GM21515 (cell line): Measurements from ENCODE around the gene CASKIN1.

Experiments
- ATAC-seq: cut with Tn5 transposase; IDR thresholded peaks from one replicate; pipeline ENCODE4 v1.9.1; 2021; ENCODE audit not compliant: unreplicated experiment

The CASKIN1 gene

DNA sequence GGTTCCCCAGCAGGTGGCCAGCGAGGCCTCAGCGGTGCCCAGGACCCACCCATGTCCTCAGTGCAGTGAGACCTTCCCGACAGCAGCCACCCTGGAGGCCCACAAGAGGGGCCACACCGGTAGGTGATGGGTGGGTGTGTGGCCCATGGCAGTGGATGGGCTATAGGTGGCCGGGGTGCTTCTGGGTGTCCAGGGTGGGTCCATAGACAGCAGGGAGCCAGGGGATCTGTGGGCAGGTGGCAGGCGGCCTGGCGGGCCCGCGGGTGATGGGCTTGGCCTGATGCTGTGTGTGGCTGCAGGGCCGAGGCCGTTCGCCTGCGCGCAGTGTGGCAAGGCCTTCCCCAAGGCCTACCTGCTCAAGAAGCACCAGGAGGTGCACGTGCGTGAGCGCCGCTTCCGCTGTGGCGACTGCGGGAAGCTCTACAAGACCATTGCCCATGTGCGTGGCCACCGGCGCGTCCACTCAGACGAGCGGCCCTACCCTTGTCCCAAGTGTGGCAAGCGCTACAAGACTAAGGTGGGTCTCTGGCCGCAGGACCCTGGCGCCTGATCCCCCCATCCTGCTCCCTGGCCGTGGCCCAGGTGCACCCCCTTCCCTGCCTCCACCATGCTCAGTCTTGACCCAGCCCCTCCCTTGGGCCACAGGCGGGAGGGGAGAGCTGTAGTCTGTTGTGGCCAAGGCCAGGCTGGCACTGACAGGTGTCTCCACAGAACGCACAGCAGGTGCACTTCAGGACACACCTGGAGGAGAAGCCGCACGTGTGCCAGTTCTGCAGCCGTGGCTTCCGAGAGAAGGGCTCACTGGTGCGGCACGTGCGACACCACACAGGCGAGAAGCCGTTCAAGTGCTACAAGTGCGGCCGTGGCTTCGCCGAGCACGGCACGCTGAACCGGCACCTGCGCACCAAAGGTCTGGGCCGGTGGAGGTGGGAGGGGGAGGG is 37.7 kb upstream of the CASKIN1 start:
- ATAC-seq = no peak

DNA sequence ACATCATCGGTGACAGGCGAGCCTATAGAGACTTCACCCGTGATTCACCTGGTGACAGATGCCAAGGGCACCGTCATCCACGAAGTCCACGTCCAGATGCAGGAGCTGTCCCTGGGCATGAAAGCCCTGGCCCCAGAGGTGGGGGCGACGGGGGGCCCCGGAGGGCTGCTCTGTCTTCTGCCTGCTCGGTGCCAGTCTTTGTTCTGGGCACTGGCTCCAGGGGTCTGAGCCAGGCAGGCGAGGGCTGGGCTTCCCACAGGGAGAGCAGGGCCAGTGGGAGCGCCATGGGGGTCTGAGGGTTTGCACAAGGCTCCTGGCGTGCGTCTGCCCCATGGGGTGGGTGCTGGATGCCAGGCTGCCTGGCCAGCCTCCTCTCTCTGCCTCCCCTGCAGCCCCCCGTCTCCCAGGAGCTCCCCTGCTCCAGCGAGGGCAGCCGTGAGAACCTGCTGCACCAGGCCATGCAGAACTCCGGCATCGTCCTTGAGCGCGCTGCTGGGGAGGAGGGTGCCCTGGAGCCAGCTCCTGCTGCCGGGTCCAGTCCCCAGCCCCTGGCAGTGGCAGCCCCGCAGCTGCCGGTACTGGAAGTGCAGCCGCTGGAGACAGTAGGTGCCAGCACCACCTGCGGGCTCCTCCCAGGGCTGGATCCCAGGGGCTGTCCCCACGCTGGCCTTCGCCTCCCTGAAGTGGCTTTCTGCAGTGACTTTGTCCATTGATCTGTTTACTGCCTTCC is 36.8 kb upstream of the CASKIN1 start:
- no peak for ATAC-seq

GRCh38 chr16:2232094-2232990 is 35.9 kb upstream of the CASKIN1 start:
- no peak for ATAC-seq

GRCh38 chr16:2231016-2231931 is 34.9 kb upstream of the CASKIN1 start:
- no peak for ATAC-seq

GRCh38 chr16:2230376-2230775 is 34.0 kb upstream of the CASKIN1 start:
- ATAC-seq = no peak

GRCh38 chr16:2229632-2230250 is 33.3 kb upstream of the CASKIN1 start:
- no peak for ATAC-seq

DNA sequence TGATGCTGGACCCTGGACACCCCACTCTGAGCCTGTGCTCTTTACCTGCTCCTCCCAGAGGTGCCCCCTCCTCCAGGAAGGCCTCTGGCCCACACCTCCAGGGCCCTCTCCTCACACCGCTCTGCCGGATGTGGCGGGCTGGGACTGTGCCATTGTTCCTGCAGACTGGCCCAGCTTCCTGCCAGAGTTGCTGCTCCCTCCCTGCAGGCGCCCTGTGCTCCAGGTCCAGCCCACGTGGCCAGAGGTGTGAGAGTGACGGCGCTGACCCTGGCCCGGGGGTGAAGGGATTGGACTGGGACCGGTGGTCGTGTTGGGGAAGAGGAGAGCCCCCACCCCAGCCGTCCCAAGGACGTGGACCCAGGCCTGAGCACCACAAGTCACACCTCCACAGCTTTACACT is 32.7 kb upstream of the CASKIN1 start:
- ATAC-seq = no peak

DNA sequence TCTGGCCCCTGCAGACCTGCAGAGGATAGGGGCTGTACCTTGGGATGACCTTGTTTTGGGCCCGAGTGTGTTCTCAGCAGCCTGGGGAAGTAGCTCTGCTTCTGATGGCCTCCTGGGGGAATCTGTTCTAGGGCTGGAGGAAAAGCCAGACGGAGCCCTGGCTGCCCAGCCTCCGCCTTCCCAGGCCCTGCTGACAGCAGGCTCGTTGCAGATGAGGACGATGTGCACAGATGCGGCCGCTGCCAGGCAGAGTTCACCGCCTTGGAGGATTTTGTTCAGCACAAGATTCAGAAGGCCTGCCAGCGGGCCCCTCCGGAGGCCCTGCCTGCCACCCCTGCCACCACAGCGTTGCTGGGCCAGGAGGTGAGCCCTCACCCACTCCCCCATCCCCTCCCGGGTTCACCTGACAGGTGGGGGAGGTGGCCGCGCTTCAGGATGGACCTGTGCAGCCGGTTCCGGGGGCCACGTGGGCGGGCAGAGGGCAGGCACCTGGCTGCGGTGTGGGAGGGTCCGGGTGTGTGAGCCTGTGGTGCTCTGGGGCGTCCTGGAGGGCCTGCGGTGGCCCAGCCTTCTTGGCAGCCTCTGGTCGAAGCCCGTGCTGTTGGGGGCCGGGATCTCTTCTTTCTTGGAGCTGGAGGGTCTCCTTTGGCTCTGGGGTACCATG is 31.9 kb upstream of the CASKIN1 start:
- no peak for ATAC-seq

- no peak for ATAC-seq
Measured at GRCh38 chr16:2226918-2227317, 30.5 kb upstream of the CASKIN1 start.

- ATAC-seq = no peak
Measured at GRCh38 chr16:2226245-2226793, 29.9 kb upstream of the CASKIN1 start.

- ATAC-seq = peak; percentile 6
Measured at GRCh38 chr16:2223942-2224486, 27.6 kb upstream of the CASKIN1 start.

DNA sequence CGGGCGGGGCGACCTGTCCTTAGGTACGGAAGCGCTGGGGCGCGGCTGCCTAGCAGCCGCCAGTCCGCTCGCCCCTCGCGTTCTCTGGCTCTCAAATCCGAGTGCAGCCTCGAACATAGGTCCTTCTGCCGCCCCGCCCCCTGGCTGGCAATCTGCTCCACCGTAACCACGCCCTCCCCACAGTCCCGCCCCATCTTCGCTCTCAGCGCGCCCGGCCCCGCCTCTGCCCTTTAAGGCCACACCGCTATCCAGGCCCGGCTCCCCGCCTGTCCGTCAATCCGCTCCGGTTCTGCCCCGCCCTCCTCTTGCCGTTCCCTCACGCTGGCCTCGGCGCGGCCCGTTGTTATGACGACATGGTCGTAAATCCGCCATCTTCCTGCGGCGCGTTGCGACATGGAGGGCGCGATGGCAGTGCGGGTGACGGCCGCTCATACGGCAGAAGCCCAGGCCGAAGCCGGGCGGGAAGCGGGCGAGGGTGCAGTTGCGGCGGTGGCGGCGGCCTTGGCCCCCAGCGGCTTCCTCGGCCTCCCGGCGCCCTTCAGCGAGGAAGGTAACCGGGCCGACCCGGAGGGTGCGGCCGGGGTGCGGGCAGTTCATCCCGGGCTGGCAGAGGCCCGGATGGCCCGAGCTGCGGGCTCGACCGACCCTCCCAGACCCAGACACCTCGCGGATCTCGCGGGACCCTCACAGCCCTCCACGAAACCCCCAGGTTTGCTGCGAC is 27.0 kb upstream of the CASKIN1 start, which contains the start of gene E4F1:
Gene E4F1 (plus strand): TSS at position 371 of the 721 bp plus-strand sequence. CDS start 23 bp downstream, at position 394.
- ATAC-seq = peak; percentile 92

DNA sequence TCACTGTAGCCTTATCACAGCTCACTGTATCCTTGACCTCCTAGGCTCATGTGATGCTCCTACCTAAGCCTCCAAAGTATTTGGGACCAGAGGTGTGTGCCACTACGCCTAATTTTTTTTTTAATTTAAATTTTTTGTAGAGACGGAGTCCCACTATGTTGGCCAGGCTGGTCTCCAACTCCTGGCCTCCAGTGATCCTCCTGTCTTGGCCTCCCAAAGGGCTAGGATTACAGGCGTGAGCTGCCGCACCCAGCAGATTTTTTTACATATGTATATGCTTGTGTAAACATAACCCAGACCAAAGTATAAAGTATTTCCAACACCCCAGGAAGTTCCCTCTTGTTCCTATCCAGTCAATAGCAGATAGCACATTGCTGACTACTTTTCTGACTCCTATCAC is 19.9 kb upstream of the CASKIN1 start:
- ATAC-seq = no peak

DNA sequence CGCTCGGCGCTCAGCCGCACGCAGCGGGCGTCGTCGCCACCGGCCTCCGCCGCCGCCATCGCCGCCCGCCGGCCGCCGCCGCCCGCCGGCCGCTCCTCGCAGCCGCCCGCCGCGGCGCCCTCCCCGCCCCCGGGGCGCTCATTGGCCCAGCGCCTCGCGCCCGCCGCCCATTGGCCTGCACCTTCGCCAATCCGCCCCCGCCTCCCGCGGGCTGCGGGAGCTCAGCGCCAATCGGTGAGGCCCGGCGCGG is 18.2 kb upstream of the CASKIN1 start, which contains the start of gene PGP:
Gene PGP (minus strand): TSS at position 122 of the 250 bp plus-strand sequence. CDS start 63 bp downstream, at position 59.
- ATAC-seq = peak; percentile 78

DNA sequence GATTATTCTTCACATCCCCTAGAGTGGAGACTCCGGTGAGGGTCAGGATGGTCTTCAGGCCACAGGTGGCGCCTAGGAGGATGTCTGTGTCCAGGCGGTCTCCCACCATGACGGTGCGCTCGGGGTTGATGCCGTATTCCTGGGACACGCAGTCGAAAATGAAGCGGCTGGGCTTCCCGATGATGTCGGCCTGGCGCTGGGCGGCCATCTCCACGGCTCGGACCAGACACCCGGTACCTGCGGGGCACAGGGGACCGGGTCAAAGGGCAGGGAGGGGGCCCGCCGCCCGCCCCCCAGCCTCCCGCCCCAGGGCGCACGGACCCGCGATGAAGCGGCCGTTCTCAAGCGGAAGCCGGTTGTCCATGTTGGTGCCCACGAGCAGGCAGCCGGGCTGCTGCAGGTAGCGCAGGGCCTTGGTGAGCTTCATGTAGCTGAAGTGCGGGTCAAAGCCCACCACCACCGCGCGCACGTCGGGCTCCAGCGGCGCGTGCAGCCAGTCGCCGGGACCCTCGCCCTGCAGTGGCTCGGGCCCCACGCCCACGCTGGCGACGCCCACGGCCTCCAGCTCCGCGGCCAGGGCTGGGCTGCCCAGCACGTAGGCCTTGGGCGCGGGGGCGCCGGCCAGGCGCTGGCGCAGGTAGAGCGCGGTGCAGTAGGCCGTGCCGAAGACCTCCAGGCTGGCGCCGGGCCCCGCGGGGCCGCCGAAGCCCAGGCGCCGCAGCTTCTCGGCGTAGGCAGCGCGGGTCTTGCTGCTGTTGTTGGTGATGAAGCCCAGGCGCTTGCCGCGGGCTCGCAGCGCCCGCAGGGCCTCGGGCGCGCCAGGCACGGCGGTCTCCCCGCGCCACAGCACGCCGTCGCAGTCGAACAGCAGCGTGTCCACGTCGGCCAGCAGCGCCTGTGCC is 17.7 kb upstream of the CASKIN1 start:
- no peak for ATAC-seq

GRCh38 chr16:2212362-2213324 is 16.2 kb upstream of the CASKIN1 start:
- ATAC-seq = no peak
